Omental fat pad (tissue), 4 donors: Measurements from ENCODE around the gene C1orf35. TPM values are rescaled to one million over a fixed set of nuclear protein-coding genes. Genes with fewer than 3 reads are reported as not detected.

ENCODE experiments used
- ATAC-seq: fragments of 150-250 bp; one replicate; pipeline ENCODE4 v1.9.1; 2016; ENCODE audit warnings: mild to moderate bottlenecking, moderate library complexity; ENCODE audit not compliant: low FRiP score
- DNase-seq: peaks from one replicate; pipeline ENCODE4 v3.0.0-alpha.2; 2019; ENCODE audit warnings: low spot score
- CTCF ChIP-seq, 3 donors: fragments of 450-650 bp; IDR thresholded peaks; one replicate each; pipeline ENCODE4 v1.5.1; 2016 to 2017; ENCODE audit warnings: antibody characterized with exemption in 3 of 3, mild to moderate bottlenecking in 3 of 3, moderate library complexity in 2 of 3
- total RNA-seq, 4 donors: library from RNA; depleted of rRNA; stranded (reverse); fragments of >200 nt; gene quantifications; one replicate each; pipeline ENCODE4 v1.1.0, GENCODE V29; 2016

The C1orf35 gene
- total RNA-seq, 4 donors from 2014 or later = 5.1 to 17.2 (median 8.8) TPM

- ATAC-seq = no peak
- TF ChIP-seq CTCF (IDR thresholded peaks at IDR 0.05) = no peak
- DNase-seq = no peak
Measured at GRCh38 chr1:228145463-228146416, 42.6 kb upstream of the C1orf35 start.

GRCh38 chr1:228144993-228145343, 41.8 kb upstream of the C1orf35 start:
- ATAC-seq = no peak
- TF ChIP-seq CTCF (IDR thresholded peaks at IDR 0.05) = no peak
- no peak for DNase-seq

GRCh38 chr1:228144193-228144992, 41.3 kb upstream of the C1orf35 start:
- no peak for TF ChIP-seq CTCF (IDR thresholded peaks at IDR 0.05)
- DNase-seq = no peak
- ATAC-seq = no peak

GRCh38 chr1:228143480-228144192, 40.5 kb upstream of the C1orf35 start:
- ATAC-seq = no peak
- TF ChIP-seq CTCF (IDR thresholded peaks at IDR 0.05) = no peak
- DNase-seq = no peak

GRCh38 chr1:228142701-228143136, 39.6 kb upstream of the C1orf35 start:
- TF ChIP-seq CTCF (IDR thresholded peaks at IDR 0.05) = no peak
- no peak for ATAC-seq
- DNase-seq = no peak

GRCh38 chr1:228142155-228142691, 39.1 kb upstream of the C1orf35 start:
- no peak for DNase-seq
- ATAC-seq = no peak
- TF ChIP-seq CTCF (IDR thresholded peaks at IDR 0.05) = no peak
